HCT116 (cell line): ENCODE results near the gene MALSU1. TPM values are rescaled to one million over a fixed set of nuclear protein-coding genes. Genes with fewer than 3 reads are reported as not detected.

Experiments
- ATAC-seq: fragments of 200-7000 bp; cut with Tn5 transposase; 2 replicates; pipeline ENCODE4 v1.9.1; 2020; ENCODE audit warnings: mild to moderate bottlenecking, moderate library complexity
- BruUV-seq: library from RNA; stranded (reverse); fragments of 400-500 nt; replicated peaks from 2 replicates; lab custom pipeline; 2021; lab: Mats Ljungman, UMichigan
- CTCF ChIA-PET: fragments of 300-600 bp; sonication (Branson Sonifier 250); formaldehyde crosslinking; loops from one replicate; lab custom pipeline; 2021; ENCODE audit warnings: antibody characterized with exemption; lab: Charles Lee
- POLR2A ChIA-PET: fragments of 300-600, 350-600 bp; sonication (Branson Sonifier 250); formaldehyde crosslinking; loops from one replicate; lab custom pipeline; 2021; ENCODE audit warnings: antibody characterized with exemption; lab: Charles Lee
- RAD21 ChIA-PET, 2 experiments: fragments of 300-600 bp; sonication (Branson Sonifier 250); formaldehyde crosslinking; loops; one replicate each; lab custom pipeline; 2023; ENCODE audit warnings: low total read pairs in 2 of 2; ENCODE audit not compliant: uncharacterized antibody in 2 of 2, unreplicated experiment in 2 of 2, low non-redundant PET in 1 of 2; lab: Charles Lee
- DNase-seq: peaks from one replicate; pipeline ENCODE4 v3.0.0-alpha.2; 2010; ENCODE audit warnings: low read depth, low spot score
- H2AFZ ChIP-seq: fragments of 200-600 bp; shearing (Covaris generic), sonication (generic); 2 replicates; pipeline ENCODE4 v1.6.1; 2017; ENCODE audit warnings: low read depth, mixed run types, mixed read lengths, antibody characterized with exemption, low read length; ENCODE audit not compliant: poor library complexity, severe bottlenecking
- H3K27ac ChIP-seq: 2 replicates; pipeline ENCODE4 v1.5.1; 2012; ENCODE audit warnings: low read depth, low read length
- H3K27me3 ChIP-seq: fragments of 200-600 bp; sonication (generic); 2 replicates; pipeline ENCODE4 v1.6.1; 2016; ENCODE audit warnings: mixed run types, low read length, mixed read lengths; ENCODE audit not compliant: insufficient read depth
- H3K36me3 ChIP-seq, 2 experiments: fragments of 200-500 bp in 1 of 2; fragments of 200-600 bp in 1 of 2; sonication (Bioruptor generic) in 1 of 2; sonication (generic) in 1 of 2; 2 replicates each; pipeline versions ENCODE4 v1.5.1 to v1.6.1; 2014 to 2016; ENCODE audit warnings: low read length in 2 of 2, inconsistent platforms in 1 of 2, mixed read lengths in 1 of 2, mixed run types in 1 of 2; ENCODE audit not compliant: insufficient read depth in 2 of 2, control insufficient read depth in 1 of 2
- H3K4me1 ChIP-seq, 2 experiments: fragments of 200-600 bp in 1 of 2; sonication (generic) in 1 of 2; 2 replicates each; pipeline versions ENCODE4 v1.5.1 to v1.6.1; 2012 to 2017; ENCODE audit warnings: low read length in 2 of 2, inconsistent platforms in 1 of 2, mild to moderate bottlenecking in 1 of 2, mixed read lengths in 1 of 2, mixed run types in 1 of 2, moderate library complexity in 1 of 2; ENCODE audit not compliant: insufficient read depth in 2 of 2, control insufficient read depth in 1 of 2
- H3K4me2 ChIP-seq: fragments of 200-600 bp; sonication (generic); 2 replicates; pipeline ENCODE4 v1.6.1; 2017; ENCODE audit warnings: mixed run types, low read length, mixed read lengths
- H3K4me3 ChIP-seq, 2 experiments: fragments of 200-600 bp in 1 of 2; sonication (generic) in 1 of 2; replicated peaks in 1 of 2; 2 replicates each; pipeline ENCODE4 v1.5.1; 2011 to 2016; ENCODE audit warnings: low read length in 2 of 2, control low read depth in 1 of 2, low read depth in 1 of 2, mild to moderate bottlenecking in 1 of 2, mixed read lengths in 1 of 2, mixed run types in 1 of 2
- H3K79me2 ChIP-seq: fragments of 200-600 bp; sonication (generic); 2 replicates; pipeline ENCODE4 v1.6.1; 2017; ENCODE audit warnings: mild to moderate bottlenecking, mixed run types, low read length, moderate library complexity, mixed read lengths; ENCODE audit not compliant: insufficient read depth
- H3K9ac ChIP-seq: fragments of 200-600 bp; sonication (generic); 2 replicates; pipeline ENCODE4 v1.6.1; 2016; ENCODE audit warnings: low read length, mixed read lengths
- H3K9me2 ChIP-seq: fragments of 200-600 bp; sonication (generic), shearing (Covaris generic); 2 replicates; pipeline ENCODE4 v1.6.1; 2017; ENCODE audit warnings: mixed run types, mild to moderate bottlenecking, moderate library complexity; ENCODE audit not compliant: insufficient read depth
- H3K9me3 ChIP-seq, 2 experiments: fragments of 200-500 bp in 1 of 2; fragments of 200-600 bp in 1 of 2; sonication (Bioruptor generic) in 1 of 2; sonication (generic) in 1 of 2; 2 replicates each; pipeline ENCODE4 v1.6.1; 2014 to 2017; ENCODE audit warnings: low read length in 2 of 2, mixed read lengths in 2 of 2, inconsistent platforms in 1 of 2, low read depth in 1 of 2, mild to moderate bottlenecking in 1 of 2, mixed run types in 1 of 2, moderate library complexity in 1 of 2; ENCODE audit not compliant: control insufficient read depth in 1 of 2, insufficient read depth in 1 of 2
- H4K20me1 ChIP-seq: fragments of 200-600 bp; sonication (generic), shearing (Covaris generic); 2 replicates; pipeline ENCODE4 v1.6.1; 2017; ENCODE audit warnings: mixed run types, mild to moderate bottlenecking, moderate library complexity; ENCODE audit not compliant: insufficient read depth
- ATF3 ChIP-seq: IDR thresholded peaks from 2 replicates; pipeline ENCODE4 v1.6.1; 2012
- CEBPB ChIP-seq: IDR thresholded peaks from 2 replicates; pipeline ENCODE4 v1.6.1; 2012; ENCODE audit warnings: low read depth
- EGR1 ChIP-seq: IDR thresholded peaks from 2 replicates; pipeline ENCODE4 v1.6.1; 2012; ENCODE audit warnings: low read depth
- EZH2 ChIP-seq: fragments of 200-600 bp; sonication (generic); IDR thresholded peaks from 2 replicates; pipeline ENCODE4 v1.6.1; 2017; ENCODE audit warnings: antibody characterized with exemption, mixed run types
- FOSL1 ChIP-seq: IDR thresholded peaks from 2 replicates; pipeline ENCODE4 v1.6.1; 2012; ENCODE audit warnings: low read depth
- JUND ChIP-seq: IDR thresholded peaks from 2 replicates; pipeline ENCODE4 v1.6.1; 2012
- POLR2A ChIP-seq: IDR thresholded peaks from 2 replicates; pipeline ENCODE4 v1.7.0; 2011; ENCODE audit warnings: borderline replicate concordance; ENCODE audit not compliant: insufficient read depth, insufficient read length; ENCODE audit errors: extremely low read depth
- POLR2AphosphoS5 ChIP-seq: IDR thresholded peaks from 2 replicates; pipeline ENCODE4 v1.6.1; 2011; ENCODE audit warnings: mild to moderate bottlenecking, low read depth, low read length, moderate library complexity
- REST ChIP-seq: IDR thresholded peaks from 2 replicates; pipeline ENCODE4 v1.6.1; 2012; ENCODE audit warnings: low read depth
- SP1 ChIP-seq: IDR thresholded peaks from 2 replicates; pipeline ENCODE4 v1.6.1; 2012; ENCODE audit warnings: low read depth
- SRF ChIP-seq: IDR thresholded peaks from 2 replicates; pipeline ENCODE4 v1.6.1; 2012; ENCODE audit warnings: low read depth
- intact Hi-C: fragments of 100-400 bp; cut with micrococcal nuclease; formaldehyde crosslinking; loops from 2 replicates; pipeline ENCODE4 v1.10.0; 2022
- total RNA-seq: library from RNA; stranded (reverse); gene quantifications from one replicate; pipeline ENCODE4 v1.2.1, GENCODE V29; 2021; ENCODE audit not compliant: unreplicated experiment

MALSU1 gene
- total RNA-seq, 1 experiment from 2014 or later = 105 TPM

- RAD21 ChIA-PET = no interaction called here
- Histone ChIP-seq H3K4me2 (no peak overlapping the region), H3K27ac (no peak overlapping the region), H3K9me2 (no peaks in the 10 kb centered on the region), H3K9ac (no peak overlapping the region), H2AFZ (no peak overlapping the region), H3K27me3 (no peaks in the 10 kb centered on the region), H4K20me1 (no peaks in the 10 kb centered on the region), H3K4me3 (no peak overlapping the region), H3K79me2 (no peaks in the 10 kb centered on the region), H3K4me1 (peaks cover 0 to 4% of the 10 kb centered on the region in 2 experiments; a peak in 1 of 4 replicates), H3K36me3 (no peaks in the 10 kb centered on the region), H3K9me3 (no peaks in the 10 kb centered on the region)
- ATAC-seq (no peak), DNase-seq (no peak)
- POLR2A ChIA-PET = no interaction called here
- intact Hi-C loops = no loop called here
- CTCF ChIA-PET = interaction anchor here (1.6 kb wide), 1 partner anchor 279 kb away, joined by 5 read pairs; no protein-coding TSS in a partner anchor
- TF ChIP-seq CEBPB = no peak
- TF ChIP-seq SP1 = no peak
- TF ChIP-seq SRF = no peak
- TF ChIP-seq EZH2 = no peak
- no peak for TF ChIP-seq JUND
- TF ChIP-seq POLR2AphosphoS5 = no peak
- no peak for TF ChIP-seq POLR2A
- TF ChIP-seq EGR1 = no peak
- TF ChIP-seq ATF3 = no peak
- BruUV-seq = no TSS peak
Observed at GRCh38 chr7:23267357-23267756, 31.8 kb upstream of the MALSU1 start.

- Histone ChIP-seq H2AFZ (no peak overlapping the region), H3K9me3 (no peaks in the 10 kb centered on the region), H4K20me1 (no peaks in the 10 kb centered on the region), H3K4me2 (no peak overlapping the region), H3K27ac (no peak overlapping the region), H3K27me3 (no peaks in the 10 kb centered on the region), H3K9ac (no peak overlapping the region), H3K4me3 (no peak overlapping the region), H3K4me1 (peaks cover 2 to 10% of the 10 kb centered on the region in 2 experiments; a peak in 2 of 4 replicates), H3K79me2 (no peaks in the 10 kb centered on the region), H3K36me3 (no peaks in the 10 kb centered on the region), H3K9me2 (no peaks in the 10 kb centered on the region)
- BruUV-seq = no TSS peak
- CTCF ChIA-PET = interaction anchor here (0.8 to 1.6 kb wide), 4 partner anchors 81 to 279 kb away, joined by 3 to 5 read pairs (median 4); no protein-coding TSS in a partner anchor
- intact Hi-C loops = no loop called here
- RAD21 ChIA-PET = no interaction called here
- DNase-seq (no peak), ATAC-seq (no peak)
- POLR2A ChIA-PET = no interaction called here
- TF ChIP-seq POLR2A = no peak
- TF ChIP-seq REST = no peak
- TF ChIP-seq FOSL1 = no peak
- TF ChIP-seq, all 23 proteins: peak for 0
Observed at GRCh38 chr7:23268167-23268566, 31.0 kb upstream of the MALSU1 start.
